GM23248 (cell line): Measurements from ENCODE around the gene LRATD1.

Experiments
- EZH2 ChIP-seq: fragments of 200-600 bp; sonication (generic); IDR thresholded peaks from 2 replicates; pipeline ENCODE4 v1.6.1; 2018; ENCODE audit warnings: antibody characterized with exemption, mild to moderate bottlenecking; ENCODE audit not compliant: insufficient read depth, poor library complexity, severe bottlenecking
- EZH2phosphoT487 ChIP-seq: fragments of 200-600 bp; sonication (generic); IDR thresholded peaks from 2 replicates; pipeline ENCODE4 v1.6.1; 2018; ENCODE audit warnings: antibody characterized with exemption, moderate library complexity, mild to moderate bottlenecking, low read depth; ENCODE audit not compliant: insufficient read depth

DNA sequence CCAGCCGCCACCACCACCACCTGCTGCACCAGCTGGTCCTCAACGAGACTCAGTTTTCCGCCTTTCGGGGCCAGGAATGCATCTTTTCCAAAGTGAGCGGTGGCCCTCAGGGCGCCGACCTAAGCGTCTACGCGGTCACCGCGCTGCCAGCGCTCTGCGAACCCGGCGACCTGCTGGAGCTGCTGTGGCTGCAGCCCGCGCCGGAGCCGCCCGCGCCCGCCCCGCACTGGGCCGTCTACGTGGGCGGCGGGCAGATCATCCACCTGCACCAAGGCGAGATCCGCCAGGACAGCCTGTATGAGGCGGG, 1.6 kb downstream of the LRATD1 start:
- no peak for TF ChIP-seq EZH2phosphoT487
- TF ChIP-seq EZH2: no peak
